GM23338 (cell line): ENCODE data around the gene ATOH8. TPM values are rescaled to one million over a fixed set of nuclear protein-coding genes. Genes with fewer than 3 reads are reported as not detected.

Experiments used
- ATAC-seq: fragments of 200-7000 bp; cut with Tn5 transposase; 3 replicates; pipeline ENCODE4 v1.9.1; 2020
- DNase-seq: peaks from one replicate; pipeline ENCODE4 v3.0.0-alpha.2; 2015; ENCODE audit warnings: low spot score
- H2AFZ ChIP-seq: fragments of 200-600 bp; sonication (generic); 2 replicates; pipeline ENCODE4 v1.8.0; 2016; ENCODE audit warnings: antibody characterized with exemption, mild to moderate bottlenecking, moderate library complexity
- H3F3A ChIP-seq: fragments of 200-600 bp; sonication (generic); replicated peaks from 2 replicates; pipeline ENCODE4 v1.8.0; 2017; ENCODE audit warnings: antibody characterized with exemption, mixed run types, low read depth
- H3K27ac ChIP-seq: fragments of 200-600 bp; sonication (generic); 2 replicates; pipeline ENCODE4 v1.6.1; 2016; ENCODE audit warnings: low read depth
- H3K27me3 ChIP-seq: fragments of 200-600 bp; sonication (generic); 2 replicates; pipeline ENCODE4 v1.8.0; 2016; ENCODE audit warnings: mild to moderate bottlenecking, mixed run types, moderate library complexity; ENCODE audit not compliant: insufficient read depth
- H3K36me3 ChIP-seq: fragments of 200-600 bp; sonication (generic); 2 replicates; pipeline ENCODE4 v1.8.0; 2016; ENCODE audit warnings: mild to moderate bottlenecking; ENCODE audit not compliant: insufficient read depth
- H3K4me1 ChIP-seq: fragments of 200-600 bp; sonication (generic); 2 replicates; pipeline ENCODE4 v1.8.0; 2016; ENCODE audit warnings: mild to moderate bottlenecking, moderate library complexity; ENCODE audit not compliant: insufficient read depth
- H3K4me2 ChIP-seq: fragments of 200-600 bp; sonication (generic); 2 replicates; pipeline ENCODE4 v1.7.1; 2017; ENCODE audit warnings: mixed run types
- H3K4me3 ChIP-seq: fragments of 200-600 bp; sonication (generic); 2 replicates; pipeline ENCODE4 v1.6.1; 2016; ENCODE audit warnings: mixed run types
- H3K79me2 ChIP-seq: fragments of 200-600 bp; sonication (generic); replicated peaks from 2 replicates; pipeline ENCODE4 v1.8.0; 2017; ENCODE audit warnings: mild to moderate bottlenecking; ENCODE audit not compliant: insufficient read depth
- H3K9me2 ChIP-seq: fragments of 200-600 bp; sonication (generic); 2 replicates; pipeline ENCODE4 v1.8.0; 2017; ENCODE audit not compliant: insufficient read depth
- H4K20me1 ChIP-seq: fragments of 200-600 bp; sonication (generic); replicated peaks from 2 replicates; pipeline ENCODE4 v1.8.0; 2017; ENCODE audit warnings: mild to moderate bottlenecking; ENCODE audit not compliant: insufficient read depth
- H3K27ac Mint-ChIP-seq: 2 replicates; pipeline ENCODE4 v1.8.0; 2020; ENCODE audit warnings: inconsistent platforms, mild to moderate bottlenecking, moderate library complexity, mixed read lengths
- H3K27me3 Mint-ChIP-seq: 3 replicates; pipeline ENCODE4 v1.8.0; 2022; ENCODE audit warnings: low read depth, mild to moderate bottlenecking, moderate library complexity, mixed read lengths, inconsistent platforms; ENCODE audit not compliant: insufficient read depth, poor library complexity
- H3K36me3 Mint-ChIP-seq: 3 replicates; pipeline ENCODE4 v1.8.0; 2021; ENCODE audit warnings: low read depth, mild to moderate bottlenecking, inconsistent platforms, moderate library complexity, mixed read lengths
- H3K4me1 Mint-ChIP-seq: 3 replicates; pipeline ENCODE4 v1.8.0; 2020; ENCODE audit warnings: mild to moderate bottlenecking, inconsistent platforms, mixed read lengths
- H3K4me3 Mint-ChIP-seq: 3 replicates; pipeline ENCODE4 v1.8.0; 2021; ENCODE audit warnings: moderate library complexity, mild to moderate bottlenecking, inconsistent platforms, mixed read lengths
- H3K9me3 Mint-ChIP-seq: 3 replicates; pipeline ENCODE4 v1.8.0; 2020; ENCODE audit warnings: moderate library complexity, mild to moderate bottlenecking, inconsistent platforms, mixed read lengths
- CTCF ChIP-seq, 2 experiments: fragments of 200-600 bp in 1 of 2; sonication (generic) in 1 of 2; conservative IDR thresholded peaks; 2 replicates each; pipeline versions ENCODE4 v1.5.1 to v1.6.1; 2016 to 2017; ENCODE audit warnings: antibody characterized with exemption in 2 of 2, low read depth in 2 of 2, mild to moderate bottlenecking in 2 of 2, moderate library complexity in 1 of 2
- EZH2 ChIP-seq: fragments of 200-600 bp; sonication (generic); IDR thresholded peaks from one replicate; pipeline ENCODE4 v1.8.0; 2017; ENCODE audit warnings: antibody characterized with exemption, mild to moderate bottlenecking, low read depth; ENCODE audit not compliant: unreplicated experiment
- EZH2phosphoT487 ChIP-seq: fragments of 200-600 bp; sonication (generic); IDR thresholded peaks from one replicate; pipeline ENCODE4 v1.8.1; 2018; ENCODE audit warnings: antibody characterized with exemption; ENCODE audit not compliant: unreplicated experiment
- NANOG ChIP-seq: IDR thresholded peaks from 2 replicates; pipeline ENCODE4 v1.6.1; 2016; ENCODE audit warnings: antibody characterized with exemption, borderline replicate concordance
- POLR2AphosphoS5 ChIP-seq: IDR thresholded peaks from 2 replicates; pipeline ENCODE4 v1.6.1; 2016; ENCODE audit warnings: antibody characterized with exemption, low read depth
- REST ChIP-seq: IDR thresholded peaks from one replicate; pipeline ENCODE4 v1.6.1; 2018; ENCODE audit warnings: antibody characterized with exemption; ENCODE audit not compliant: unreplicated experiment
- STAT1 ChIP-seq: IDR thresholded peaks from one replicate; pipeline ENCODE4 v1.6.1; 2016; ENCODE audit warnings: antibody characterized with exemption; ENCODE audit not compliant: unreplicated experiment
- ZNF114 ChIP-seq: fragments of 250-450 bp; sonication (Bioruptor Pico); IDR thresholded peaks from 2 replicates; pipeline ENCODE4 v1.5.0; 2020; ENCODE audit warnings: mild to moderate bottlenecking, moderate library complexity
- ZNF331 ChIP-seq: fragments of 250-450 bp; sonication (Bioruptor Pico); IDR thresholded peaks from 2 replicates; pipeline ENCODE4 v1.5.0; 2020; ENCODE audit warnings: low read depth, mild to moderate bottlenecking, moderate library complexity
- polyA plus RNA-seq: library from polyadenylated mRNA; unstranded; fragments of >200 nt; fragmentation: Nextera tagmentation; extraction: Ambion mirVana; gene quantifications from 2 replicates; pipeline ENCODE4 v1.2.1, GENCODE V29; 2016
- total RNA-seq: library from RNA; depleted of rRNA; stranded (reverse); fragments of >200 nt; shearing (Covaris generic); gene quantifications from 2 replicates; pipeline ENCODE4 v1.2.3, GENCODE V29; 2014
- TF ChIP-seq, protein P1 (sequence below): IDR thresholded peaks from 2 replicates; pipeline ENCODE4 v1.6.1; 2016; ENCODE audit warnings: antibody characterized with exemption

ATOH8 gene
- total and polyA plus RNA-seq, 2 experiments from 2014 or later = 0.11 to 0.97 TPM

GRCh38 chr2:85718885-85719492, 34.8 kb upstream of the ATOH8 start:
- Histone ChIP-seq H3K36me3 (no peaks in the 10 kb centered on the region), H3F3A (no peaks in the 10 kb centered on the region), H2AFZ (no peak overlapping the region), H3K79me2 (no peaks in the 10 kb centered on the region), H3K9me2 (0 out of 2 replicates have a peak, but pooled peaks cover 5% of the 10 kb centered on the region), H4K20me1 (no peaks in the 10 kb centered on the region), H3K27me3 (no peaks in the 10 kb centered on the region), H3K27ac (no peak overlapping the region), H3K4me2 (no peak overlapping the region), H3K4me1 (no peaks in the 10 kb centered on the region), H3K4me3 (no peak overlapping the region)
- ATAC-seq (no peak), DNase-seq (no peak)
- TF ChIP-seq, protein P1, sequence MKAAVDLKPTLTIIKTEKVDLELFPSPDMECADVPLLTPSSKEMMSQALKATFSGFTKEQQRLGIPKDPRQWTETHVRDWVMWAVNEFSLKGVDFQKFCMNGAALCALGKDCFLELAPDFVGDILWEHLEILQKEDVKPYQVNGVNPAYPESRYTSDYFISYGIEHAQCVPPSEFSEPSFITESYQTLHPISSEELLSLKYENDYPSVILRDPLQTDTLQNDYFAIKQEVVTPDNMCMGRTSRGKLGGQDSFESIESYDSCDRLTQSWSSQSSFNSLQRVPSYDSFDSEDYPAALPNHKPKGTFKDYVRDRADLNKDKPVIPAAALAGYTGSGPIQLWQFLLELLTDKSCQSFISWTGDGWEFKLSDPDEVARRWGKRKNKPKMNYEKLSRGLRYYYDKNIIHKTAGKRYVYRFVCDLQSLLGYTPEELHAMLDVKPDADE = no peak
- no peak for TF ChIP-seq REST
- no peak for TF ChIP-seq POLR2AphosphoS5
- TF ChIP-seq NANOG = no peak
- no peak for TF ChIP-seq ZNF331 (CRISPR knock-in tag)
- peaks cover 7% of the 10 kb centered on the region for H3K27me3 Mint-ChIP-seq
- no peak overlapping the region for H3K4me3 Mint-ChIP-seq
- no peaks in the 10 kb centered on the region for H3K4me1 Mint-ChIP-seq
- no peaks in the 10 kb centered on the region; the same call in 2 of the 3 replicates for H3K9me3 Mint-ChIP-seq
- no peaks in the 10 kb centered on the region for H3K36me3 Mint-ChIP-seq
- H3K27ac Mint-ChIP-seq = no peak overlapping the region

- H3K79me2 ChIP-seq = no peaks in the 10 kb centered on the region
- no peak overlapping the region for H3K27ac ChIP-seq
- Mint-ChIP-seq H3K4me1 (no peaks in the 10 kb centered on the region), H3K36me3 (no peaks in the 10 kb centered on the region), H3K27me3 (peaks cover 9% of the 10 kb centered on the region), H3K27ac (no peak overlapping the region), H3K4me3 (no peak overlapping the region), H3K9me3 (no peaks in the 10 kb centered on the region; the same call in 2 of the 3 replicates)
- no peaks in the 10 kb centered on the region for H3F3A ChIP-seq
- no peak overlapping the region for H3K4me2 ChIP-seq
- H4K20me1 ChIP-seq = no peaks in the 10 kb centered on the region
- no peak for ATAC-seq
- H3K4me1 ChIP-seq = no peaks in the 10 kb centered on the region
- 0 out of 2 replicates have a peak, but pooled peaks cover 5% of the 10 kb centered on the region for H3K9me2 ChIP-seq
- no peaks in the 10 kb centered on the region for H3K36me3 ChIP-seq
- H3K27me3 ChIP-seq = no peaks in the 10 kb centered on the region
- no peak overlapping the region for H3K4me3 ChIP-seq
- H2AFZ ChIP-seq = no peak overlapping the region
- no peak for DNase-seq
- TF ChIP-seq ZNF331 (CRISPR knock-in tag) (no peak), ZNF114 (CRISPR knock-in tag) (no peak), EZH2 (no peak), STAT1 (no peak), CTCF (conservative IDR thresholded peaks at IDR 0.05; ENCODE audit: low read depth in 2 of 2) (no peak), EZH2phosphoT487 (no peak)
- TF ChIP-seq, protein P1 = no peak
These were observed 34.1 kb upstream of the ATOH8 start for GRCh38 chr2:85719609-85720240.
